Hematopoietic multipotent progenitor cell (in vitro differentiated cells): ENCODE measurements around the gene ATP8B1. TPM values are rescaled to one million over a fixed set of nuclear protein-coding genes. Genes with fewer than 3 reads are reported as not detected.
"Not testable (repeated sequence)": the region's sequence is repeated elsewhere in the genome, so short reads cannot be mapped to it uniquely, and the experiment has no call there.

Source experiments
- DNase-seq, 3 donors: peaks; one replicate each; pipeline ENCODE4 v3.0.0-alpha.2; 2011 to 2015; ENCODE audit warnings: low read depth in 2 of 3, low spot score in 2 of 3
- total RNA-seq: library from RNA; depleted of rRNA; stranded (reverse); fragments of >200 nt; gene quantifications from one replicate; pipeline ENCODE4 v1.2.3, GENCODE V29; 2012

ATP8B1 gene
- total RNA-seq, 1 donor, result 0.27 TPM

DNA sequence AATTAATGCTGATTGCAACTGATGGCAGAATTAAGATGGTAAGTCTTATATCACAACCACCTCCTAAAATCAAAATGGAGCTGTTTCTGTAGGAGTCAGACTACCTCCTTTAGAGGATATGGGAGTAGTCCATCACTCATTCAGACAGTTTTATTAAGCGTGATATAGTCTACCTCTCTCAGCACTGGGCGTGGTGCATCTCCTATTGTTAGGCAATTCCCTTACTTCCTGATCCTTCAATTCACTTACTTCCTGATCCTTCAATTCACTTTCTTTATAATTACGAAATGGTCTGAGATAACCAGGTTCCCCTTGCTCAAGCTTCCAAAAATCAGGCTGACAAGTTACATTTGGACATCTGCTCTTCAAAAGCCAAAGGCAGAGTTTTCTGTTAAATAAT is 31.9 kb downstream of the ATP8B1 start:
- no peak for DNase-seq

DNA sequence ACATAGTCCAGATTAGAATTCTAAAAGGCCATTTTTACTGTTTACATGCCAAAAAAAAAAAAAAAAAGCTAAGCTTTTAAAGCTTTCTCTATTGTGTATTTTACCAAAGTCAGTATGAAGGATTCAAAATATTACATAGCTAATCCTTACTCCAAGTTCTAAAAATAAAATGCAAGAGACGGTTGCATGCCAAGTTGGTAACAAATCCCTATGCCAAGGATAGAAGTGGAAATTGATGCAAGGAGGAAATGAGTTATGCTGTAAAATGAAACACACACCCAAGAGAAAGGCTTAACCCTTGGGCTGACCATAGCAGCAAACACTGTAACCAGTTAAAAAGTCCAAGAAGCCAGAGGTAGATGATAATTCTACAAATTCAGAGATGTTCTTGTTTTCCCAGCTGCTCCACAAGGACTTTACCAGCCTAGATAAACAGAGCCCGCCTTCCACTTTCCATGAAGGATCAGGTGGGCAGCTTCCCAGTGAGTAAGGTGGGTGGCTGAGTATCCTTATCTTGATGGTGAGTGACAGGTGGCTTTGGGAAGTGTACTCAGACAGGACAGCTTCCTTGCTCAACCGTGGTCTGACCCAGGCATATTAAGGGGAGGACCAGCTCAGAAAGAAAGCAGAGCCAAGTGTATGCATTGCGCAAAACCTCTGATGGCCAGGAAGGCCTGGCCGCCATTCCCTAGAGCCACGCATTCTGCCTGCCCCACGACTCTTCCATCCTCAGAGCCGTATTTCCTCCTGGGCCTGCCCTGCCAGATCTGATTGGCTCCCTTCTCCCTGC is 34.4 kb downstream of the ATP8B1 start:
- no peak for DNase-seq

DNA sequence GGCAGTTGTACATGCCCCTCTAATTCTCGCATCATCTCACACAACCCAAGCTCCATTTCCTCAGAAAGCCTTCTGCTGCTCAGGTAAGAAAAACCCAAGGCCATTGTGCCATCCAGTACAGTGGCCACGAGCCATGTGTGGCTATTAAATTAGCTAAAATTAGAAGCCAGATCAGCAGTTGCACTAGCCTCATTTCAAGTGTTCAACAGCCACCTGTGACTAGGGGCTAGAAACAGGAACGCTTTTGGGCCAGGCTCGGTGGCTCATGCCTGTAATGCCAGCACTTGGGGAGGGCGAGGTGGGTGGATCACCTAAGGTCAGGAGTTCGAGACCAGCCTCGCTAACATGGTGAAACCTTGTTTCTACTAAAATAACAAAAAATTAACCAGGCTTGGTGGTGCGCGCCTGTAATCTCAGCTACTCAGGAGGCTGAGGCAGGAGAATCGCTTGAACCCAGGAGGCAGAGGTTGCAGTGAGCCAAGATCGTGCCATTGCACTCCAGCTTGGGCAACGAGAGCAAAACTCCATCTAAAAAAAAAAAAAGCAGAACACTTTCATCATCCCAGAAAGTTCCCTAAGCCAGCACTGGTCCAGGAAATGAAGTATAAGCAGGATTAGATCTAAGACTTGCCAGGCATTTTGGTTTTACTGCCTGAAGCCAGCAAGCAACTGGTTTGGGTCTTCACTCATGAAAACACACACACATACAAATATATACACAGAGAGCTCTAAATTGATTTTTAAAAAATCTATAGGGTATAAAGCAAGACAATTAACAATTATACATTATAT is 35.7 kb downstream of the ATP8B1 start:
- no peak for DNase-seq

GRCh38 chr18:57764995-57765394 is 38.1 kb downstream of the ATP8B1 start:
- no peak for DNase-seq

- no peak for DNase-seq
These were observed 39.0 kb downstream of the ATP8B1 start for GRCh38 chr18:57764087-57764486.

- DNase-seq, result no peak
These were observed 40.4 kb downstream of the ATP8B1 start for GRCh38 chr18:57762686-57763085.

DNA sequence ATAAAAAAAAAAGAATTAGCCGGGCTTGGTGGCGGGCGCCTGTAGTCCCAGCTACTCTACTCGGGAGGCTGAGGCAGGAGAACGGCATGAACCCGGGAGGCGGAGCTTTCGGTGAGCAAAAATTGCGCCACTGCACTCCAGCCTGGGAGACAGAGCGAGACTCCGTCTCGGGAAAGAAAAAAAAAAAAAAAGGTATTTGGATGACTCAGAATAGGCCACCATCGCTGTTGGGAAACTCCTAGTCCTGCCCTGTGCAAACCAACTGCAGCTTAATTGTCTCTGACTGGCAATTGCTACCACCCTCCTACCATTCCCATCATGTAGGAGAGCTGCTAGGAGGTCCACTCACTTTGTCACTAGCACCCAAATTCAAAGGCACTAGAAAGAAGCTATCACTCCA is 43.5 kb downstream of the ATP8B1 start:
- DNase-seq, result no peak

DNA sequence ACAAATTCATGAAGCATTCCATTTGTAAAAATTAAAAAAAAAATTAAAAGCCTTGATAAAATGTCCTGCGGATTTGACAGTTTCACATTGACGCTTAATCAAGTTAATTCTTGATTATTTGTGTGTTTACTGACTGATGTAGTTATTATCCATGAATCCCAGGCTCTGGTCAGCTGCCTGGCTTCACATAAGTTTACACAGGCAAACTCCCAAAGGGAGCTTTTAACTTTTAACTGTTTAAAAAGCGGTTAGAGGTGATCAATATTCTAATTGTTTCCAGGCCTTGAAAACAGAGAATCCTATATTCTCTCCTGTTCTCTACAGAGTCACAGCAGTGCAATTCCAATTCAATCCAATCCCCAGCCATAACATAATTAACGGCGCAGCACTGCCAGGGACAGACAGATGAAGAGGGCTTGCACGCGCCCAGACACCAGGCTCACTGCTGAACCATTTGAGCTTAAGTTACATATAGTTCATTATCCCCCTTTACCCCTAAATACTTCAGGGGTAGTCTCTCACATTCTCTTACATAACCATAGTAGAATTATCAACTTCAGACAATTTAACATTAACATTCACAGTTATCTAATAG is 47.5 kb downstream of the ATP8B1 start:
- no peak for DNase-seq

DNA sequence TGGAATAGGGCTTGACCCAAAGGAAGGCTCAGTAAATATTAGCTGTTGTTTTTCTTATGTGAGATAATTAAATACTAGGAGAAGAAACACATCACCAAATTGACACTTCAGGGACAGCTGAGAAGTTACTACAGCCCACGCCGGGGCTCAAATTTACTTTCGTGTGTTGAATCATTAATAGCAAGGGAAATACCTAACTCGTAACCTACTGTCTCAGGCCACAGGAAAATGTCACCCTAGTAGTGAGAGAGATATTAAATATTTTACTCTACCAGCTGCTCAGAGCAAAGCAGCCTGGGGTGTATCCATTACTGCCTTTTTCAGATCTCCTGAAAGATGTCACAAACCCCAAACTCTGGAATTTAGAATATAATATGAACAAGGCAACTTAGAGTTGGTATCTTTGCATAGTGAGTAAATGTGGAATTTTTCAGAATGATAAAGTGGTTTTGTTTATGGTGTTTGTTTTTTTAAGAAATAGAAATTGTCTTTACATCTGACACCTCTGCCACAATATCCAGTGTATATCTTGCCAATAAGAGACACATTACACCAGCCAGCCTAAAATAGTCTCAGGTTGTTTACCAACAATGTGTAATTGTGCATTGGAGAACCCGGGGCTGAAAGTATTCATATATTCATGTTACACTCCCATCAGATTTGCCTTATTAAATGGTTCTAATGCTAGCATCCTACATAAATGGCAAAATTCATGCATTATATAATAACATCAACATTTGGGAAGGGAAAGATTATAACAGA is 48.4 kb downstream of the ATP8B1 start:
- no peak for DNase-seq

GRCh38 chr18:57753063-57753462 is 50.1 kb downstream of the ATP8B1 start:
- DNase-seq, result no peak

GRCh38 chr18:57749604-57749970 is 53.5 kb downstream of the ATP8B1 start:
- no peak for DNase-seq

- DNase-seq, result no peak
These were observed 54.1 kb downstream of the ATP8B1 start for GRCh38 chr18:57748770-57749603.

- no peak for DNase-seq
These were observed 55.1 kb downstream of the ATP8B1 start for GRCh38 chr18:57747809-57748680.

DNA sequence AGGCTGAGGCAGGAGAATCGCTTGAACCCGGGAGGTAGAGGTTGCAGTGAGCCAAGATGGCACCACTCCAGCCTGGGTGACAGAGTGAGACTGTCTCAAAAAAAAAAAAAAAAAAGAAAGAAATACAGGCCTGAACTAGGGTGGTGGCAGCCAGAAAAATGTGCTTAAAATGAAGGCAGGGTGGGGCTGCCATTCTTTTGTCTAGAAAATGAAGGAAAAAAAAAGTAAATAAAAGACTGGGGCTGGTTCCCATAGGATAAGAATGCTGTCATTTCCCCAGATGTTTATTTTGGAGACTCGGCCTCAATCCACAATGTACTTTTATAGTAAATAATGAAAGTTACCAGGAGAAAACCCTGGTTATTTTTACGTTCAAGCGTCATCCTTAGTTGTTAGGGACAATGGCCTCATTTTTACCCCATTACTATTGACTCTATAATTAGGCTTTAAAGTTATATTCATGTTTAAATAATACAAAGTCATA is 58.9 kb downstream of the ATP8B1 start:
- DNase-seq, result no peak

DNA sequence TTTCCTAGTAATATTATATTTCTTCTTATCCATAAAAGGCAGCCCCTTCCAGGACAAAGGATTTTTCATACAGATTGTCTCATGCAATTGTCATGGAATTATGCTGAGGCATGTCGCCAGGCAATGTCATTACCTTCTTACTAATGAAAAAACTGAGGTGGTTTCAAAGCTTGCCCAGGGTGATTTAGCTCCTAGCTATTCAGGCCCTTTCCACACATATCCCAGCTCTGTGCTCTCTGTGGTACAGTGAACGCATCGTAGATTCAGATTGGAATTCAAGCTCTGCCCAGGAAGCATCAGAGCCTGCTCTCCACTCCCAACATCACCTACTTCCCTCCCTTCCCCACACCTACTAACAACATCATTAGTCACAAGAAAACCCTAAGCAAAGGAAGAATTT is 60.1 kb downstream of the ATP8B1 start:
- DNase-seq, result no peak

- no peak for DNase-seq
These were observed 61.8 kb downstream of the ATP8B1 start for GRCh38 chr18:57741273-57741672.

DNA sequence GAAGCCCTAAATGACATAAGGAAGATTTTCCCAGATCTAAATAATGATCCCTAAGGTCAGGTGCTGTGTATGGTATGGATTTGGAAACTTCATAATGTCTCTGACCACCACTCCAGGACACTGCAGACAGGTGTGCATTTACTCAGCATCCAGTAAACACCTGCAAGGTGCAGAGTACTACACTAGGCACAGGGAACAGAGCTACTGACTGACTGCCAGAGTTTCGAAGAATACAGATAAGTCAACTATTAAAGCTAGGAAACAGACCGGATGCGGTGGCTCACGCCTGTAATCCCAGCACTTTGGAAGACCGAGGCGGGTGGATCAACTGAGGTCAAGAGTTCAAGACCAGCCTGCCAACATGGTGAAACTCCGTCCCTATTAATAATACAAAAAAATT is 65.0 kb downstream of the ATP8B1 start:
- DNase-seq, result no peak

DNA sequence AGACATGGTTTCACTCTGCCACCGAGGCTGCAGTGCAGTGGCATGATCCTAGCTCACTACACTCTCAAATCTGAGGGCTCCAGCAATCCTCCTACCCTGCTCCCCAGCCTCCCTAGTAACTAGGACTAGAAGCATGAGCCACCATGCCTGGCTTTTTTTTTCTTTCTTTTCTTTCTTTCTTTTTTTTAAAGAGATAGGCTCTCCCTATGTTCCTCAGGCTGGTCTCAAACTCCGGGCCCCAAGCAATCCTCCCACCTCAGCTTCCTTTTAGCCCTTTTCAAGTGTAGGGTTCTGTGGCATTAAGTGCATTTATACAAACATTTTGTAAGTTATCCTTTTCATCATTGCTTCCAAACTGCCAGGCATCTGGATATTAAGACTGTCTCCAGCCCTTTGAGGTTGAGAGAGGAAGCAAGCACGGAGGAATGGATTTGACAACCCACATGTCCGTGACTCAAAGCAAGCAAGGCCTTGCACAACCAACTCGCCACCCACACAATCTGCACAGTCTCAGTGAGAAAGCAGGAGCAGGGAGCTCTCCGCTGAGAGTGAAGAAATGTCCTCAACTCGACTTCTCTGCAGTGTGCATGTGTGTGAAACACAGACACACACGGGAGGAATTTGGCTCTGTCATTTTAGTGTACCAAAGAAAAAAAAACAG is 65.6 kb downstream of the ATP8B1 start:
- DNase-seq, result no peak

DNA sequence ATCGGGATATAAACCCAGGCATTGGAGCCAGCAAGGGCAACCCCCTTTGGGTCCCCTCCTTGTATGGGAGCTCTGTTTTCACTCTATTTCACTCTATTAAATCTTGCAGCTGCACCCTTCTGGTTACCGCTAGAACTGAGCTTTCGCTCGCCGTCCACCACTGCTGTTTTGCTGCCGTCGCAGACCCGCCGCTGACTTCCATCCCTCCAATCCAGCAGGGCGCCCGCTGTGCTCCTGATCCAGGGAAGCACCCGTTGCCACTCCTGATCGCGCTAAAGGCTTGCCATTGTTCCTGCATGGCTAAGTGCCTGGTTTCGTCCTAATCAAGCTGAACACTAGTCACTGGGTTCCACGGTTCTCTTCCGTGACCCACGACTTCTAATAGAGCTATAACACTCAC is 68.1 kb downstream of the ATP8B1 start:
- not testable (repeated sequence) for DNase-seq
